OCI-LY1 (cell line): ENCODE measurements around the gene CACNA1D.

Source experiments
- H2AFZ ChIP-seq: fragments of 200-600 bp; sonication (generic), shearing (Covaris generic); 2 replicates; pipeline ENCODE4 v1.6.0; 2014; ENCODE audit warnings: antibody characterized with exemption, mild to moderate bottlenecking, low read length
- H3F3A ChIP-seq: fragments of 200-600 bp; sonication (generic), shearing (Covaris generic); 2 replicates; pipeline ENCODE4 v1.6.0; 2014; ENCODE audit warnings: mild to moderate bottlenecking, antibody characterized with exemption, low read length, moderate library complexity; ENCODE audit not compliant: insufficient read depth
- H3K27ac ChIP-seq: fragments of 200-600 bp; sonication (generic); 2 replicates; pipeline ENCODE4 v1.5.1; 2014; ENCODE audit warnings: low read length, mixed run types, mild to moderate bottlenecking, low read depth; ENCODE audit not compliant: poor library complexity, severe bottlenecking
- H3K27me3 ChIP-seq: fragments of 200-600 bp; sonication (generic); 2 replicates; pipeline ENCODE4 v1.6.0; 2014; ENCODE audit warnings: antibody characterized with exemption, mild to moderate bottlenecking, low read length, moderate library complexity; ENCODE audit not compliant: insufficient read depth
- H3K36me3 ChIP-seq: fragments of 200-600 bp; sonication (generic); 2 replicates; pipeline ENCODE4 v1.6.1; 2014; ENCODE audit warnings: mild to moderate bottlenecking, antibody characterized with exemption, low read length, moderate library complexity, mixed read lengths; ENCODE audit not compliant: insufficient read depth
- H3K4me1 ChIP-seq: fragments of 200-600 bp; sonication (generic); 2 replicates; pipeline ENCODE4 v1.5.1; 2014; ENCODE audit warnings: mild to moderate bottlenecking, low read length, moderate library complexity; ENCODE audit not compliant: insufficient read depth, severe bottlenecking
- H3K4me2 ChIP-seq: fragments of 200-600 bp; sonication (generic), shearing (Covaris generic); 2 replicates; pipeline ENCODE4 v1.6.1; 2014; ENCODE audit warnings: low read length
- H3K4me3 ChIP-seq: fragments of 200-600 bp; sonication (generic); 2 replicates; pipeline ENCODE4 v1.5.1; 2014; ENCODE audit warnings: low read length, low read depth, mild to moderate bottlenecking, mixed read lengths; ENCODE audit not compliant: poor library complexity, severe bottlenecking
- H3K79me2 ChIP-seq: fragments of 200-600 bp; shearing (Covaris generic); 2 replicates; pipeline ENCODE4 v1.6.1; 2016; ENCODE audit warnings: mixed run types, low read length, mixed read lengths; ENCODE audit not compliant: insufficient read depth
- H3K9ac ChIP-seq: fragments of 200-600 bp; sonication (generic), shearing (Covaris generic); 2 replicates; pipeline ENCODE4 v1.6.1; 2014; ENCODE audit warnings: mild to moderate bottlenecking, low read length, mixed read lengths
- H3K9me2 ChIP-seq: fragments of 200-600 bp; sonication (generic), shearing (Covaris generic); 2 replicates; pipeline ENCODE4 v1.6.1; 2014; ENCODE audit warnings: low read depth, mild to moderate bottlenecking, low read length, mixed read lengths
- H3K9me3 ChIP-seq: fragments of 200-600 bp; shearing (Covaris generic); 2 replicates; pipeline ENCODE4 v1.6.1; 2014; ENCODE audit warnings: low read length, mixed read lengths
- H4K20me1 ChIP-seq: fragments of 200-600 bp; sonication (generic), shearing (Covaris generic); 2 replicates; pipeline ENCODE4 v1.6.0; 2016; ENCODE audit warnings: mild to moderate bottlenecking, low read length; ENCODE audit not compliant: insufficient read depth
- CTCF ChIP-seq: fragments of 200-600 bp; sonication (generic), shearing (Covaris generic); IDR thresholded peaks from 2 replicates; pipeline ENCODE4 v1.5.1; 2017; ENCODE audit warnings: mild to moderate bottlenecking, antibody characterized with exemption, low read length, moderate library complexity, mixed read lengths
- EZH2 ChIP-seq: fragments of 200-600 bp; sonication (generic), shearing (Covaris generic); IDR thresholded peaks from 2 replicates; pipeline ENCODE4 v1.8.0; 2017; ENCODE audit warnings: borderline replicate concordance, mixed run types, mild to moderate bottlenecking, antibody characterized with exemption, low read length, moderate library complexity, mixed read lengths

CACNA1D gene

GRCh38 chr3:53624061-53624857 is 129.8 kb downstream of the CACNA1D start:
- Histone ChIP-seq H3K36me3 (no peaks in the 10 kb centered on the region), H3K4me3 (no peak overlapping the region), H4K20me1 (no peaks in the 10 kb centered on the region), H3K4me1 (no peaks in the 10 kb centered on the region), H3K9me2 (no peaks in the 10 kb centered on the region), H3K9ac (no peak overlapping the region), H3K9me3 (no peaks in the 10 kb centered on the region), H3K27me3 (no peaks in the 10 kb centered on the region), H3K27ac (no peak overlapping the region), H3K79me2 (no peaks in the 10 kb centered on the region), H3K4me2 (no peak overlapping the region), H3F3A (no peaks in the 10 kb centered on the region), H2AFZ (no peak overlapping the region)
- no peak for TF ChIP-seq EZH2
- TF ChIP-seq CTCF: no peak

GRCh38 chr3:53626876-53627275 is 132.5 kb downstream of the CACNA1D start:
- Histone ChIP-seq H3K9ac (no peak overlapping the region), H2AFZ (no peak overlapping the region), H3K36me3 (no peaks in the 10 kb centered on the region), H4K20me1 (no peaks in the 10 kb centered on the region), H3K9me2 (no peaks in the 10 kb centered on the region), H3K27me3 (no peaks in the 10 kb centered on the region), H3K9me3 (no peaks in the 10 kb centered on the region), H3K79me2 (no peaks in the 10 kb centered on the region), H3F3A (no peaks in the 10 kb centered on the region), H3K4me3 (no peak overlapping the region), H3K4me2 (no peak overlapping the region), H3K4me1 (no peaks in the 10 kb centered on the region), H3K27ac (no peak overlapping the region)
- TF ChIP-seq EZH2 (no peak), CTCF (no peak)

GRCh38 chr3:53628536-53629401 is 134.4 kb downstream of the CACNA1D start:
- H2AFZ ChIP-seq: no peak overlapping the region

More at GRCh38 chr3:53628536-53629401, 134.4 kb downstream of the CACNA1D start:
- Histone ChIP-seq H3K4me1 (no peaks in the 10 kb centered on the region), H3K9ac (no peak overlapping the region), H3F3A (no peaks in the 10 kb centered on the region), H3K4me2 (no peak overlapping the region), H3K79me2 (no peaks in the 10 kb centered on the region), H3K9me3 (no peaks in the 10 kb centered on the region), H3K9me2 (no peaks in the 10 kb centered on the region), H3K36me3 (no peaks in the 10 kb centered on the region), H3K27ac (no peak overlapping the region), H4K20me1 (no peaks in the 10 kb centered on the region), H3K4me3 (no peak overlapping the region), H3K27me3 (no peaks in the 10 kb centered on the region)
- TF ChIP-seq CTCF (no peak), EZH2 (no peak)
